Measurements from ENCODE around the gene PRMT5.

The PRMT5 gene

GRCh38 chr14:22882064-22882463 is 47.1 kb downstream of the PRMT5 start:
- H3K27me3 ChIP-seq (ENCODE audit: control insufficient read depth, low read length), result no peaks in the 10 kb centered on the region
- peak overlapping the region; percentile 27; the same call in 1 of the 2 replicates for H3K4me2 ChIP-seq (ENCODE audit: low read length)
- H3K4me1 ChIP-seq (ENCODE audit: control insufficient read depth, low read length), result peaks cover 54% of the 10 kb centered on the region
- H3F3A ChIP-seq (ENCODE audit: control insufficient read depth, insufficient read depth), result peaks cover 20% of the 10 kb centered on the region
- H3K9me3 ChIP-seq (ENCODE audit: control insufficient read depth, insufficient read depth, low read length), result no peaks in the 10 kb centered on the region
- H3K79me2 ChIP-seq (ENCODE audit: control insufficient read depth, low read length), result no peaks in the 10 kb centered on the region
- no peak overlapping the region for H3K4me3 ChIP-seq (ENCODE audit: low read length)
- TF ChIP-seq CTCF (IDR thresholded peaks at IDR 0.05; ENCODE audit: low read depth, low read length, poor library complexity, severe bottlenecking), result no peak
- TF ChIP-seq EZH2phosphoT487 (IDR thresholded peaks at IDR 0.05; ENCODE audit: borderline replicate concordance, low read length), result no peak
- no peak overlapping the region for H3K27ac ChIP-seq (ENCODE audit: low read depth, low read length)
- no peaks in the 10 kb centered on the region for H3K9me2 ChIP-seq (replicated peaks; ENCODE audit: control insufficient read depth, low read length)
- peaks cover 14% of the 10 kb centered on the region for H3K36me3 ChIP-seq (ENCODE audit: control insufficient read depth, low read length)
- no peaks in the 10 kb centered on the region for H4K20me1 ChIP-seq (ENCODE audit: control insufficient read depth, insufficient read depth, low read depth, low read length)

DNA sequence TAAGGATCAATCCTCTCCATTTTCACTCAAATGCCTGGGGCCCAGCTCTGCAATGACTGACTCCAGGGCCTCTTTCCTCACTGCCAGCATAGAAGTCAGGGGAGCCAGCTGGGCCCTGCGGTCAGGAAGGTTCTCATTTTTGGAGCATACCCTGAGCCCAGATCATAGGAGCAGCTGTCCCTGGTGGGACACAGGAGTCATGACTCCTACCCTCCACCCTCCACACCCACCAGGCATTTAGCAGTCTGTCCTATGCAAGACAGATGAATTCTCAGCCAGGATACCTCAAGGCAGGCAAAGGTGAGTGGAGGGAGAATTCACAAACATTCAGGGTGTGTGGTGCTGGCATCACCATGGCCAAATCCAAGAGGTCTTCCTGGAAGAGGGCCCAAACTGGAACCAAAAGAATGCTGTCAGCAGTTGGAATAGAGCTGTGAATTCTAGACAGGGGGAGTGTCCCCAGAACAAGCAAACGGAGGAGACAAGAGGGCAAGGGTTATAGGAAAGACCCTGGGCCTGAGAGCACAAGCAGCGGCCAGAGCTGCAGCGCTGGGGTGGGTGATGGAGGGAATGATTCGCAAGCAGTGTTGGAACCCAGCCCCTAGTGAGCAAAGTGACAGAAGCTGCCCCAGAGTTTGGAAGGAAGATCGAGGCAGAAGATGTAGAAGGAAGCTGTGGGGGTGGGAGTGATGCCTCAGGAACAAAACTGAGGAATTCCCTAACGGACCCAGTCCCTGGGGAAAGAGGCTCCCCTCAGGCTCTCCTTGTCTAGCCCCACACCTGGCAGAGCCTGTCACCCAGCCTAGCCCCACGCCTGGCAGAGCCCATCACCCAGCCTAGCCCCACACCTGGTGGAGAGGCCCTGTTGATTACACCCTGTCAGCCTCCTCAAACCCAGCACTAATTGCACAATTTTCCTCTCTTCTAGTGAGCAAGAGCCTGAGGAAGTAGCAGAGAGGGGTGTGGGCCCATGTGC is 50.6 kb downstream of the PRMT5 start:
- TF ChIP-seq CTCF (IDR thresholded peaks at IDR 0.05; ENCODE audit: low read depth, low read length, poor library complexity, severe bottlenecking), result no peak
- TF ChIP-seq EZH2phosphoT487 (IDR thresholded peaks at IDR 0.05; ENCODE audit: borderline replicate concordance, low read length), result no peak

GRCh38 chr14:22877000-22877501 is 52.1 kb downstream of the PRMT5 start:
- no peaks in the 10 kb centered on the region for H3K27me3 ChIP-seq (ENCODE audit: control insufficient read depth, low read length)
- no peaks in the 10 kb centered on the region for H3K9me2 ChIP-seq (replicated peaks; ENCODE audit: control insufficient read depth, low read length)
- H3K4me3 ChIP-seq (ENCODE audit: low read length), result no peak overlapping the region
- H3F3A ChIP-seq (ENCODE audit: control insufficient read depth, insufficient read depth), result peaks cover 8% of the 10 kb centered on the region
- no peak overlapping the region for H3K4me2 ChIP-seq (ENCODE audit: low read length)
- TF ChIP-seq EZH2phosphoT487 (IDR thresholded peaks at IDR 0.05; ENCODE audit: borderline replicate concordance, low read length) (no peak), CTCF (IDR thresholded peaks at IDR 0.05; ENCODE audit: low read depth, low read length, poor library complexity, severe bottlenecking) (no peak)
- H3K9me3 ChIP-seq (ENCODE audit: control insufficient read depth, insufficient read depth, low read length), result no peaks in the 10 kb centered on the region
- H3K79me2 ChIP-seq (ENCODE audit: control insufficient read depth, low read length), result peaks cover 21% of the 10 kb centered on the region
- H3K36me3 ChIP-seq (ENCODE audit: control insufficient read depth, low read length), result peaks cover 62% of the 10 kb centered on the region
- peaks cover 6% of the 10 kb centered on the region for H4K20me1 ChIP-seq (ENCODE audit: control insufficient read depth, insufficient read depth, low read depth, low read length)
- H3K4me1 ChIP-seq (ENCODE audit: control insufficient read depth, low read length), result peaks cover 17% of the 10 kb centered on the region
- H3K27ac ChIP-seq (ENCODE audit: low read depth, low read length), result no peak overlapping the region

More for the DNA sequence above, 50.6 kb downstream of the PRMT5 start:
- no peaks in the 10 kb centered on the region for H4K20me1 ChIP-seq (ENCODE audit: control insufficient read depth, insufficient read depth, low read depth, low read length)
- peaks cover 47% of the 10 kb centered on the region for H3K36me3 ChIP-seq (ENCODE audit: control insufficient read depth, low read length)
- no peak overlapping the region for H3K4me3 ChIP-seq (ENCODE audit: low read length)
- no peaks in the 10 kb centered on the region for H3K27me3 ChIP-seq (ENCODE audit: control insufficient read depth, low read length)
- no peaks in the 10 kb centered on the region for H3K9me2 ChIP-seq (replicated peaks; ENCODE audit: control insufficient read depth, low read length)
- H3F3A ChIP-seq (ENCODE audit: control insufficient read depth, insufficient read depth), result peaks cover 8% of the 10 kb centered on the region; the same call in 1 of the 2 replicates
- no peak overlapping the region for H3K27ac ChIP-seq (ENCODE audit: low read depth, low read length)
- H3K4me2 ChIP-seq (ENCODE audit: low read length), result no peak overlapping the region
- no peaks in the 10 kb centered on the region for H3K9me3 ChIP-seq (ENCODE audit: control insufficient read depth, insufficient read depth, low read length)
- H3K4me1 ChIP-seq (ENCODE audit: control insufficient read depth, low read length), result peaks cover 21% of the 10 kb centered on the region
- peaks cover 7% of the 10 kb centered on the region for H3K79me2 ChIP-seq (ENCODE audit: control insufficient read depth, low read length)
